ENCODE data around the gene ZNF774.
"Not testable (repeated sequence)": the region's sequence is repeated elsewhere in the genome, so short reads cannot be mapped to it uniquely, and the experiment has no call there.

Gene ZNF774

DNA sequence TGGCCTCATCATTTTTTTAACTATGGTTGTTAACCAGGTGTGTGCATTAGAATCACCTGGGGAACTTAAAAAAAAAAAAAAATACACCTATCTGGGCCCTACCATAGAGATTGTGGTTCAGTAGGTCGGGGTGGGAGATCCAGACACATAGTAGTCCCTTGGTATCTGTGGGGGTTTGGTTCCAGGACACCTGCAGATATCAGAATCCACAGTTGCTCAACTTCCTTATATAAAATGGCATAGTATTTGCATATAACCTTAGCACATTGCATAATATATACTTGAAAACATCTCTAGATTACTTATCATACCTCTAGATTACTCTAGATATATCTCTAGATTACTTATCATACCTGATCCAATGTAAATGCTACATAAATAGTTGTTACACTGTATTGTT lies 41.0 kb downstream of the ZNF774 start:
- no peak for DNase-seq

DNA sequence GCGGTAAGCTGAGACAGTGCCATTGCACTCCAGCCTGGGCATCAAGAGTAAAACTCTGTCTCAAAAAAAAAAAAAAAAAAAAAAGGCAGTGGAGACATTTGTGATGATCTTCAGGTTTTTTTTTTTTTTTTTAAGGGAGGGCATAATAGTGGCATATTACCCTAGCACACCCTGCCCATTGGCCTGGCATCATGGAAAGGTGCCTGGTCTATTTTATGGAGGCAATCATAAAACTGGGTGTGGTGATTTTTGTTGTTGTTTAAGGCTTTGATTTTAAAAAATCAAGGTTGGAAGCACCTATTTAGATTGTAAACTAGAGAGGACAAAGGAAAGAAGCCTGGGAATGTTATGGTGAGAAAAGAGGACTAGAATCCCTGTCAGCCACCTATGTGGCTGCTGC lies 42.0 kb downstream of the ZNF774 start:
- no peak for DNase-seq

DNA sequence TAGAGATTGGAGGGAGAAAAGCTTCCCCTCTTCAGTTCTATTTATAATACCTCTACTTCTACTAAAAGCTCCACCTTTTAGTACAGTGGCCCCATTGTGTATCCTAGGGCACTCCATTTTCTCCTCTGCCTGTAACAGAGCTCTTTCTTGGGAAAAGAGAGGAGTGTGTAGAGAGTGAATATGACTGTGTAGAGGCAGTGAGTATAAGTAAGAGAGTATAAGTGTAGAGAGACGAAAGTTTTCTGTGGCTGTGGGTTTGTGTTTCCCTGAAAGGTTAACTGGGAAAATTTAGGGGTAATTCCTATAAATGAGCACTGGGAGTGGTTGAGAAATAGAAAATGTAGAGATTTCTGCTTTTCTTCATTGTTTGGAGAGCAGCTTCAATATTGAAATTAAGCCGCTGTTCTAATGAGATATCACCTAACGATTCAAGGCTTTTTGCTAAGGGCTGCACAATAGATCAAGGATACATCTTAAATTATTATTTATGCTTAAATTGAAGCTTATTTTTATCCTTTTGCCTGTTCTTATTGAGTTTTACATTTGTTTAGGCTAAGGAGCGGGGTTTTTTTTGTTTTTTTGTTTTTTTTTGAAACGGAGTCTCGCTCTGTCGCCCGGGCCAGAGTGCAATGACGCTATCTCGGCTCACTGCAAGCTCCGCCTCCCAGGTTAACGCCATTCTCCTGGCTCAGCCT lies 42.8 kb downstream of the ZNF774 start:
- no peak for DNase-seq

DNA sequence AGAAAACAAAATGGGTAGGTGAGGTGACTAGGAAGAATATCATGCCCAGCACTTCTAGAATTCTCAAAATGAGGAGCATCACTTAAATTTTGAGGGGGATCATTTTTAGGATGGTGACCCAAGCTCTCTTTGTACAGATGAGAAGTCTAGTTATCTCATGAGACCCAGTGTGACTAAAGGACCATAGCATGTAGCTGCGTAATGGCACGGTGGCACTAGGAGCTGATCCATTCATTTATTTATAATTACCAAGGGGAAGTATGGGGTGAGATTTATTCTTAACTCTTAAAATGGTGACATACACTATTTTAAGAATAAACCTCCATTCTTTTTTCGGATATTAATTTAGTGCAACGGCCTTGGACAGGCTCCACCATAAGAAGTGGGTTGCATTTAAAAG lies 44.2 kb downstream of the ZNF774 start:
- DNase-seq = no peak

DNA sequence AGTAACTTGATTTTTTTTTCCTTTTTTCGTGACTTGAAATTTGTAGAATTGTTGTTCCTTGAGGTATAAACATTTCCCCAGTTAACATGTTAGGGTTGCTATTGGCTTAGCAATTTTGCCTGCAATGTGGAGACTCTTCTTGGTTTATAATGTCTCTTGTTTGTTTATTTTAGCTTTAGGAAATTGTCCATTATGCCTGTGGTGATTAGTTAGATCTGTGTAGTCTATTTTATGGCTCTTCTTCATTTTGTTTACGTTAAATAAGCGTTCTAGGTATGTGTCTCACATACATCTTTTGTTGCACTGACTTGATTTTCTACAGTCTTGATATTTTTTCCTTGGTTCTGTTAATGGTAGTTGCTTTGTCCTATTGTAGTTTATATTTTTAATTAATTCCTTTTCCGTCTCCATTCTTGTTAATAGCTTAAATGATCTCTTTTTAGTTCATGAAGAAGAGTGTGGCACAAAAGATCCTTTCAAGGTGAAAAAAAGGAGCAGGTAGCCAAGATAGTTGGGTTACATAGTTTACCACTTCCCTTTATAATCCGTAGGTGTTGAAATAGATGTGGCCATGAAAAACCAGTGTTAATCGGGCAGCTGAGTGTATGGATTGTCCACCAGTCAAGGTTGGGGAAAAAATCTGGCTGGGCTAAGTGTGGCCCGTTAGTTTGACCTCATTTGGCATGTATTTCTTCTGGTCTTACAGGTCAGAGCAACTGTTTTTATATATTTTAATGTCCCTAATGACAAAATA lies 48.1 kb downstream of the ZNF774 start:
- DNase-seq = no peak

DNA sequence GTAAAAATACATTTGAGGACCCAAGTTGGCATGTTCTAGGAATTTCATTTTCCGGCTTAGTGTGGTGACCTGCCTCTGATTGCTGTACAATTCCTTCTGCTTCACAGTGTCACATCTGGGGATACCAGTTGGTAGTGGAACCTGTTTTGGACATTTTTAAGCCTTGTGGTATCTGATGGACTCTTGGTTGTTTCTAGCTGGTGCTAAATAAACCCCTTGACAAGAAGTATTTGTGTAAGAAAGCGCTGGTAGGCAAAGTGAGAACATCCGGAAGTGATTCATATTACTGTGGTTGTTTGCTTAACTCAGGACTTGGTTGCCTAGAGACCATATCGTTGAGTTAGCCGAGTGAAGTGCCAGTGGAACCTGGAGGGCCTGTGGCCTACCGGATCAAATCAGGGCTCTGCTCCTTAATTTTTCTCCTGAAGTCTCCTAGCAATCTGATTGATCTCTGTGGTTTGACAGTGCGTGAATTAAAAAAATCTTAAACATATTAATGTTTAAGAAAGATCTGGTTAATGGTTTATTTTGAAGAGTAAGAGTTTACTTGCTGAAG lies 48.8 kb downstream of the ZNF774 start:
- DNase-seq = peak; percentile 63

DNA sequence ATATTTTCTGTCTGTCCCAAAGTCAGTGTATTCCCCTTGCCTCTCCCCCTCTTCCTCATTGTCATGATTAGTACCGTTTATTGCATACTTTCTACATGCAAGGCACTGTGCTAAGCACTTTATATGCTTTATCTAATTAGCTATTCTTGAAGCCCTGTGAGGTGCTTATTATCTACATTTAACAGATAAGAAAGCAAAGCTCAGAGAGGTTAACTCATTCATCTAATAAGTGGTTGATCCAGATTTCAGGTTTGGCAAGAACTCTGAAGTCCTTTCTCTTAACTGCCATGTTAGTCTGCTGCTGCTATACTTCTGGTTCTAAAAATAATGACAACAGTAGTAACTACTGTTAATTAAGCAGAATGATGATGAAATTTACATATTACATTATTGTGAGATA lies 49.4 kb downstream of the ZNF774 start:
- no peak for DNase-seq

DNA sequence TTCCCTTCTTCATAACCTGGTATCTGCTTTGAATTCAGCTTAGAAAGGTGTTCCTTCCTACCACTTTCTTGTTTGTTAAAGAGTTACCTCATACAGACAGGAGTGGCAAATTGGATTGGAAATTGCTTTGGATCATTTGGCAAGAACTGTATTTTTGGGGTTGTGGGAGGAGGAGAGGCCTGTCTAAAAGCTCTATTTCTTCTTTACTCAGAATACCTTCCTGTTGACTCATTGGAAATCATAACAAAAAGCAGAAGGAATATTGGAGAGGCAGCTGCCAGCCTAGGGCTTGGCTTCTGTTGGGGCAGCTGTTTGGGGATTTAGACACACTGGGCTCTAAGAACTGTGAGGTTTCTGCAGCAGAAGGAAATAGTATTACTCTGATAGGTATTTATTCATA lies 50.1 kb downstream of the ZNF774 start:
- peak; percentile 9 for DNase-seq

DNA sequence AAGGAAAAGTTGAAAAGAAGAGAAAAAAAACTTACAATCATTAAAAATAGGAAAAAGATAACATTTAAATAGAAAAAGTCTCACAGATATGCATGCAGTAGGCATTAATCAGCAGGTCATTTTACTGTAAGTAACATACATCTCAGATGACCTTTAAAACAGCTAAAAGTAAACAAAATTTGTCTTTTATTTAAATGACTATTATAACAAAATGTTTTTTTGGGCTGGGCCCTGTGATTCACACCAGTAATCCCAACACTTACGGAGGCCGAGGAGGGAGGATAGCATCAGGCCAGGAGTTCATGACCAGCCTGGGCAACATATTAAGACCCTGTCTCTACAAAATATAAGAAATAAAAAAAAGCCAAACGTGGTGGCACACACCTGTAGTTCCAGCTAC lies 50.7 kb downstream of the ZNF774 start:
- DNase-seq = no peak

DNA sequence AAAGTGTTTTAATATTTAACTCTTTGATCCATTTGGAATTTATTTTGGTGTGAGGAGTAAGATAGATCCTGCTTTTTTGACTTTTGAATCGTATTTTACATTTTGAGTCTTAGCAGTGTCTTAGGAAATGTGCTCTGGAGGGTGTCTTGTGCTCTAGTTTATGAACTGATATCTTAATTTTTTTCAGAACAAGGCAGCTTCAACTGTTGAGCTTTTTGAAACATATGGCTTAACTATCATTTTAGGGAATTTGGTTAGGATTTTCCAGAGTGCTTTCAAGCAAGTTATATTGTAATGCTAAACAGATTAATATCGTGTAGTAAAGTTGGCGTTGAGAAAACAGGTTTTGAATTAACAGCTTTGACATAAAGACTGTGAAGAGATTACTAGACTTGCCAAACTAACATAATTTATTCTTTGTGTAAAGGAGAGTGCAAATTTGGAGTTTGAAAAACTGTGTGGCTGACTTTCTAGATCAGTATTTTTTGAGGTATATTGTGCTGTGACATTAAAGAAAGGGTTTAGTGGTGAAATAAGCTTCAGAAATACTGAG lies 53.0 kb downstream of the ZNF774 start:
- DNase-seq = no peak

DNA sequence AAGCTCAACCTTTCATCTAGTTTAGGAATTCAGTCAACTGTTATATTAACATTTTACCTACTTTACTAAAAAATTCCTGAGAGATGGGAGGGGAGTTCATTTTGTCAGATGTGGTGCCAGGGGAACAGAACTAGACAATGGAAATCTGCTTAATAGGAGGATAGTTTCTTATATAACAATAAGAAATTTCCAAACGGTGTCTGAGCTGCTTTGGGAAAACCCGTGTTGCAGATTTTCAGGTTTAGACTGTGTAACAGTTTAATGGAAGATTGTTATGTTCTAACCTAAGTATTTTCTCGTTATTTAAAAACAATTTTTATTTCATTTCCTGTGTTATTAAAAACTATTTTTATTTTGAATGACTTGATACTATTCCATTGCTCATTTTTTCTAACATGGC lies 55.3 kb downstream of the ZNF774 start:
- no peak for DNase-seq

DNA sequence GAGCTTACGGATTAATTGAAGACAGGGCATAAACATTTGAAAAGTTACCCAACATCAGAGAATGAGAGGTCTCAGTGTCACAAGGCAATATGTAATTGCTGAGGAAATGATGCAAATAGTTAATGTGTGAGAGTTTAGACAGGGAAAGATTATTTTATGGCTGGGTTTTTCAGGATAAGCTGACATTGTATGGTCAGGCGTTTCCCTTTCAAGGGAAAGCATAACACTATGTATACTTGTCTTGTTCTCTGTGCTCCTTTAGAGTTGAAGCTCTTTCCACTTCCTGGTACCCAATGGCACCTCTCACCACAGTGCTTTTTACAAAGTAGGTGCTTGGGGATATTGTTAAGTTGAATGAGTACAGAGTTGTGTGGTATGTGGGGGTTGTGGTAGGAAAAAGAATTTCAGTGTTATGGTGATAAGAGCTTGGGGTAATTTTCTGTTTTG lies 55.8 kb downstream of the ZNF774 start:
- DNase-seq = no peak

DNA sequence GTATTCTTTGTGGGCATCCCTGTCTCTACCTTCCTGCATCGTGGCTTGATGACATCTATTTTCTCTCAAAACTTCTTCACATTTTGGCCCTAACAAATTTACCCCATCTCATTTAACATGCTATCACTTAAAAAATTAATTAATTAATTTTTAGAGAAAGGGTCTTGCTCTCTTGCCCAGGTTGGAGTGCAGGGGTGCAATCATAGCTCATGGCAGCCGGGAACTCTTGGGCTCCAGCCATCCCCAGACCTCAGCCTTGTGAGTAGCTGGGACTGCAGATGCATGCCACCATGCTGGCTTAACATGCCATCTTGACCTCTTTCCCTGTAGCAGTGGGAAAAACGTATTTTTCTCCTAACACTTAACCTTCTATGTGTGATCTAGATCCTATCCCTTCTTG lies 56.6 kb downstream of the ZNF774 start:
- no peak for DNase-seq

DNA sequence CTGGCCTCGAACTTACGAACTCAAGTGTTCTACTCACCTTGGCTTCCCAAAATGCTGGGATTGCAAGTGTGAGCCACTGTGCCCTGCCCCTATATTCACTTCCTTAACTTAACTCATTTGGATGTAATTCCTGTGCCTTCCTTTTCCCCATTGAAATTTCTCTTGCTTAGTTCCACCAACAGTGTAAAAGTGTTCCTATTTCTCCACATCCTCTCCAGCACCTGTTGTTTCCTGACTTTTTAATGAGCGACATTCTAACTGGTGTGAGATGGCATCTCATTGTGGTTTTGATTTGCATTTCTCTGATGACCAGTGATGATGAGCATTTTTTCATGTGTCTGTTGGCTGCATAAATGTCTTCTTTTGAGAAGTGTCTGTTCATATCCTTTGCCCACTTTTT lies 57.5 kb downstream of the ZNF774 start:
- DNase-seq = not testable (repeated sequence)

DNA sequence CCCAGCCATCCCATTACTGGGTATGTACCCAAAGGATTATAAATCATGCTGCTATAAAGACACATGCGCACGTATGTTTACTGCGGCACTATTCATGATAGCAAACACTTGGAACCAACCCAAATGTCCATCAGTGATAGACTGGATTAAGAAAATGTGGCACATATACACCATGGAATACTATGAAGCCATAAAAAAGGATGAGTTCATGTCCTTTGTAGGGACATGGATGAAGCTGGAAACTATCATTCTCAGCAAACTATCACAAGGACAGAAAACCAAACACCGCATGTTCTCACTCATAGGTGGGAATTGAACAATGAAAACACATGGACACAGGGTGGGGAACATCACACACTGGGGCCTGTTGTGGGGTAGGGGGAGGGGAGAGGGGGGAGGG lies 58.2 kb downstream of the ZNF774 start:
- DNase-seq = not testable (repeated sequence)

DNA sequence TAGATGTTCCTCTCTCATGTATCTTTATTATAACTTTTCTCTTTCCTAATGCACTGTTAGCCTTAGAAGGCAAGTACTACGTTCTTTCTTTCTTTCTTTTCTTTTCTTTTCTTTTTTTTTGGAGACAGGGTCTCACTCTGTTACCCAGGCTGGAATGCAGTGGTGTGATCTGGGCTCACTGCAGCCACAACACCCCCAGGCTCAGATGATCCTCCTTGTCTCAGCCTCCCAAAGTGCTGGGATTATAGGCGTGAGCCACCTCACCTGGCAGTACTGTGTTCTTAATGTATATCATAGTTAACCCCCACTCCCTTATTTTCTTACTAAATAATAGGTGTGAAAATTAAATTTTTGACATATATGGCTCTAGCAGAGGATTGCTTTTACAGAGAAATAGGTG lies 59.1 kb downstream of the ZNF774 start:
- DNase-seq = no peak
